GM23338 (cell line): ENCODE results near the gene CAMTA1. TPM values are rescaled to one million over a fixed set of nuclear protein-coding genes. Genes with fewer than 3 reads are reported as not detected.

Experiments used
- ATAC-seq: fragments of 200-7000 bp; cut with Tn5 transposase; 3 replicates; pipeline ENCODE4 v1.9.1; 2020
- DNase-seq: peaks from one replicate; pipeline ENCODE4 v3.0.0-alpha.2; 2015; ENCODE audit warnings: low spot score
- H2AFZ ChIP-seq: fragments of 200-600 bp; sonication (generic); 2 replicates; pipeline ENCODE4 v1.8.0; 2016; ENCODE audit warnings: antibody characterized with exemption, mild to moderate bottlenecking, moderate library complexity
- H3F3A ChIP-seq: fragments of 200-600 bp; sonication (generic); replicated peaks from 2 replicates; pipeline ENCODE4 v1.8.0; 2017; ENCODE audit warnings: antibody characterized with exemption, mixed run types, low read depth
- H3K27ac ChIP-seq: fragments of 200-600 bp; sonication (generic); 2 replicates; pipeline ENCODE4 v1.6.1; 2016; ENCODE audit warnings: low read depth
- H3K27me3 ChIP-seq: fragments of 200-600 bp; sonication (generic); 2 replicates; pipeline ENCODE4 v1.8.0; 2016; ENCODE audit warnings: mild to moderate bottlenecking, mixed run types, moderate library complexity; ENCODE audit not compliant: insufficient read depth
- H3K36me3 ChIP-seq: fragments of 200-600 bp; sonication (generic); 2 replicates; pipeline ENCODE4 v1.8.0; 2016; ENCODE audit warnings: mild to moderate bottlenecking; ENCODE audit not compliant: insufficient read depth
- H3K4me1 ChIP-seq: fragments of 200-600 bp; sonication (generic); 2 replicates; pipeline ENCODE4 v1.8.0; 2016; ENCODE audit warnings: mild to moderate bottlenecking, moderate library complexity; ENCODE audit not compliant: insufficient read depth
- H3K4me2 ChIP-seq: fragments of 200-600 bp; sonication (generic); 2 replicates; pipeline ENCODE4 v1.7.1; 2017; ENCODE audit warnings: mixed run types
- H3K4me3 ChIP-seq: fragments of 200-600 bp; sonication (generic); 2 replicates; pipeline ENCODE4 v1.6.1; 2016; ENCODE audit warnings: mixed run types
- H3K79me2 ChIP-seq: fragments of 200-600 bp; sonication (generic); replicated peaks from 2 replicates; pipeline ENCODE4 v1.8.0; 2017; ENCODE audit warnings: mild to moderate bottlenecking; ENCODE audit not compliant: insufficient read depth
- H3K9me2 ChIP-seq: fragments of 200-600 bp; sonication (generic); 2 replicates; pipeline ENCODE4 v1.8.0; 2017; ENCODE audit not compliant: insufficient read depth
- H4K20me1 ChIP-seq: fragments of 200-600 bp; sonication (generic); replicated peaks from 2 replicates; pipeline ENCODE4 v1.8.0; 2017; ENCODE audit warnings: mild to moderate bottlenecking; ENCODE audit not compliant: insufficient read depth
- H3K27ac Mint-ChIP-seq: 2 replicates; pipeline ENCODE4 v1.8.0; 2020; ENCODE audit warnings: inconsistent platforms, mild to moderate bottlenecking, moderate library complexity, mixed read lengths
- H3K27me3 Mint-ChIP-seq: 3 replicates; pipeline ENCODE4 v1.8.0; 2022; ENCODE audit warnings: low read depth, mild to moderate bottlenecking, moderate library complexity, mixed read lengths, inconsistent platforms; ENCODE audit not compliant: insufficient read depth, poor library complexity
- H3K36me3 Mint-ChIP-seq: 3 replicates; pipeline ENCODE4 v1.8.0; 2021; ENCODE audit warnings: low read depth, mild to moderate bottlenecking, inconsistent platforms, moderate library complexity, mixed read lengths
- H3K4me1 Mint-ChIP-seq: 3 replicates; pipeline ENCODE4 v1.8.0; 2020; ENCODE audit warnings: mild to moderate bottlenecking, inconsistent platforms, mixed read lengths
- H3K4me3 Mint-ChIP-seq: 3 replicates; pipeline ENCODE4 v1.8.0; 2021; ENCODE audit warnings: moderate library complexity, mild to moderate bottlenecking, inconsistent platforms, mixed read lengths
- H3K9me3 Mint-ChIP-seq: 3 replicates; pipeline ENCODE4 v1.8.0; 2020; ENCODE audit warnings: moderate library complexity, mild to moderate bottlenecking, inconsistent platforms, mixed read lengths
- CREB1 ChIP-seq: fragments of 250-450 bp; sonication (Bioruptor Pico); IDR thresholded peaks from 2 replicates; pipeline ENCODE4 v1.5.0; 2020; ENCODE audit warnings: low read depth, mild to moderate bottlenecking, moderate library complexity
- CTCF ChIP-seq, 2 experiments: fragments of 200-600 bp in 1 of 2; sonication (generic) in 1 of 2; conservative IDR thresholded peaks; 2 replicates each; pipeline versions ENCODE4 v1.5.1 to v1.6.1; 2016 to 2017; ENCODE audit warnings: antibody characterized with exemption in 2 of 2, low read depth in 2 of 2, mild to moderate bottlenecking in 2 of 2, moderate library complexity in 1 of 2
- STAT1 ChIP-seq: IDR thresholded peaks from one replicate; pipeline ENCODE4 v1.6.1; 2016; ENCODE audit warnings: antibody characterized with exemption; ENCODE audit not compliant: unreplicated experiment
- ZNF114 ChIP-seq: fragments of 250-450 bp; sonication (Bioruptor Pico); IDR thresholded peaks from 2 replicates; pipeline ENCODE4 v1.5.0; 2020; ENCODE audit warnings: mild to moderate bottlenecking, moderate library complexity
- ZNF462 ChIP-seq: fragments of 250-450 bp; sonication (Bioruptor Pico); IDR thresholded peaks from 2 replicates; pipeline ENCODE4 v1.5.0; 2020; ENCODE audit warnings: mild to moderate bottlenecking, moderate library complexity
- polyA plus RNA-seq: library from polyadenylated mRNA; unstranded; fragments of >200 nt; fragmentation: Nextera tagmentation; extraction: Ambion mirVana; gene quantifications from 2 replicates; pipeline ENCODE4 v1.2.1, GENCODE V29; 2016
- total RNA-seq: library from RNA; depleted of rRNA; stranded (reverse); fragments of >200 nt; shearing (Covaris generic); gene quantifications from 2 replicates; pipeline ENCODE4 v1.2.3, GENCODE V29; 2014

Gene CAMTA1
- total and polyA plus RNA-seq, 2 experiments from 2014 or later: 115 to 519 TPM

GRCh38 chr1:7351649-7352048, 566.4 kb downstream of the CAMTA1 start (continued):
- TF ChIP-seq ZNF462 (CRISPR knock-in tag) (no peak), CTCF (conservative IDR thresholded peaks at IDR 0.05; ENCODE audit: low read depth in 2 of 2) (no peak), CREB1 (CRISPR knock-in tag) (no peak)

- no peak for DNase-seq
- Mint-ChIP-seq H3K36me3 (no peaks in the 10 kb centered on the region), H3K4me1 (no peaks in the 10 kb centered on the region; the same call in 2 of the 3 replicates), H3K27me3 (peaks cover 6% of the 10 kb centered on the region), H3K9me3 (no peaks in the 10 kb centered on the region), H3K4me3 (no peak overlapping the region), H3K27ac (no peak overlapping the region)
- no peaks in the 10 kb centered on the region for H4K20me1 ChIP-seq
- no peak overlapping the region for H3K4me3 ChIP-seq
- no peak overlapping the region for H3K4me2 ChIP-seq
- no peaks in the 10 kb centered on the region for H3K79me2 ChIP-seq
- no peaks in the 10 kb centered on the region for H3K27me3 ChIP-seq
- H3K27ac ChIP-seq: no peak overlapping the region
- no peaks in the 10 kb centered on the region for H3F3A ChIP-seq
- H3K4me1 ChIP-seq: no peaks in the 10 kb centered on the region
- H2AFZ ChIP-seq: no peak overlapping the region
- no peak for ATAC-seq
- H3K9me2 ChIP-seq: no peaks in the 10 kb centered on the region
- no peaks in the 10 kb centered on the region for H3K36me3 ChIP-seq
- no peak for TF ChIP-seq CREB1 (CRISPR knock-in tag)
- TF ChIP-seq CTCF (conservative IDR thresholded peaks at IDR 0.05; ENCODE audit: low read depth in 2 of 2): no peak
- no peak for TF ChIP-seq STAT1
- no peak for TF ChIP-seq ZNF114 (CRISPR knock-in tag)
These were observed 567.1 kb downstream of the CAMTA1 start for GRCh38 chr1:7352364-7352763.
